NCI-H2081 (cell line): Measurements from ENCODE around the gene FAM13A.
A peak's percentile ranks its signal among the peaks of the same experiment; 100 is the strongest.
"Not testable (repeated sequence)": the region's sequence is repeated elsewhere in the genome, so short reads cannot be mapped to it uniquely, and the experiment has no call there.

Source experiments
- DNase-seq, 2 experiments: peaks; one replicate each; lab custom pipeline; 2025; lab: John Stamatoyannopoulos, UW

Gene FAM13A

GRCh38 chr4:89042055-89042454 lies 14.9 kb downstream of the FAM13A start:
- no peak for DNase-seq

GRCh38 chr4:89039730-89040338 lies 17.2 kb downstream of the FAM13A start:
- no peak for DNase-seq

- no peak for DNase-seq
These were observed 20.4 kb downstream of the FAM13A start for GRCh38 chr4:89036535-89036934.

GRCh38 chr4:89031272-89031671 lies 25.7 kb downstream of the FAM13A start:
- DNase-seq = no peak

- DNase-seq = no peak
These were observed 27.4 kb downstream of the FAM13A start for GRCh38 chr4:89029591-89029990.

GRCh38 chr4:89026542-89026941 lies 30.4 kb downstream of the FAM13A start:
- no peak for DNase-seq

- DNase-seq = peak; percentile 62 to 67
These were observed 32.8 kb downstream of the FAM13A start for GRCh38 chr4:89024051-89024675.

- DNase-seq = peak in 1 of 2 experiments; percentile 22
These were observed 33.8 kb downstream of the FAM13A start for GRCh38 chr4:89023140-89023539.

GRCh38 chr4:89022426-89023128 lies 34.4 kb downstream of the FAM13A start:
- no peak for DNase-seq

GRCh38 chr4:89021684-89022083 lies 35.3 kb downstream of the FAM13A start:
- no peak for DNase-seq

- no peak for DNase-seq
These were observed 35.9 kb downstream of the FAM13A start for GRCh38 chr4:89021062-89021461.

- not testable (repeated sequence) for DNase-seq
These were observed 42.1 kb downstream of the FAM13A start for GRCh38 chr4:89014897-89015296.

- DNase-seq = no peak
These were observed 47.1 kb downstream of the FAM13A start for GRCh38 chr4:89009761-89010369.

GRCh38 chr4:89009115-89009514 lies 47.9 kb downstream of the FAM13A start:
- no peak for DNase-seq

GRCh38 chr4:89008166-89008565 lies 48.8 kb downstream of the FAM13A start:
- no peak for DNase-seq

GRCh38 chr4:89007338-89007939 lies 49.5 kb downstream of the FAM13A start:
- no peak for DNase-seq

- no peak for DNase-seq
These were observed 50.7 kb downstream of the FAM13A start for GRCh38 chr4:89006307-89006706.

- not testable (repeated sequence) for DNase-seq
These were observed 51.9 kb downstream of the FAM13A start for GRCh38 chr4:89005066-89005465.

GRCh38 chr4:89001647-89002445 lies 55.1 kb downstream of the FAM13A start:
- DNase-seq = peak; percentile 47 to 82

GRCh38 chr4:89000844-89001360 lies 56.1 kb downstream of the FAM13A start:
- DNase-seq = peak; percentile 88 to 97

GRCh38 chr4:89000382-89000781 lies 56.6 kb downstream of the FAM13A start:
- DNase-seq = peak in 1 of 2 experiments; percentile 1
